ENCODE measurements around the gene LARP4B.
A peak's percentile ranks its signal among the peaks of the same experiment; 100 is the strongest.

LARP4B gene

GRCh38 chr10:923844-924523, 7.5 kb downstream of the LARP4B start:
- no peak for DNase-seq
- peak overlapping the region; percentile 37 for H3K27ac Mint-ChIP-seq
- no peak overlapping the region for H3K4me3 Mint-ChIP-seq
- no peaks in the 10 kb centered on the region for H3K27me3 Mint-ChIP-seq
- H3K4me1 Mint-ChIP-seq (ENCODE audit: low read depth): peaks cover 68% of the 10 kb centered on the region
- peaks cover 82% of the 10 kb centered on the region for H3K36me3 Mint-ChIP-seq (ENCODE audit: low read depth)
- H3K9me3 Mint-ChIP-seq: no peaks in the 10 kb centered on the region

GRCh38 chr10:921471-922414, 9.8 kb downstream of the LARP4B start:
- no peak for DNase-seq

GRCh38 chr10:920450-920849, 11.1 kb downstream of the LARP4B start:
- H3K4me1 Mint-ChIP-seq (ENCODE audit: low read depth): peaks cover 51% of the 10 kb centered on the region

More at GRCh38 chr10:921471-922414, 9.8 kb downstream of the LARP4B start:
- H3K27me3 Mint-ChIP-seq: no peaks in the 10 kb centered on the region
- H3K27ac Mint-ChIP-seq: peak overlapping the region; percentile 44
- H3K36me3 Mint-ChIP-seq (ENCODE audit: low read depth): peaks cover 79% of the 10 kb centered on the region
- peaks cover 57% of the 10 kb centered on the region for H3K4me1 Mint-ChIP-seq (ENCODE audit: low read depth)
- H3K9me3 Mint-ChIP-seq: no peaks in the 10 kb centered on the region
- no peak overlapping the region for H3K4me3 Mint-ChIP-seq

GRCh38 chr10:919481-919880, 12.0 kb downstream of the LARP4B start:
- peaks cover 74% of the 10 kb centered on the region for H3K36me3 Mint-ChIP-seq (ENCODE audit: low read depth)
- no peak for DNase-seq
- no peaks in the 10 kb centered on the region for H3K27me3 Mint-ChIP-seq
- H3K27ac Mint-ChIP-seq: no peak overlapping the region
- H3K9me3 Mint-ChIP-seq: no peaks in the 10 kb centered on the region
- H3K4me3 Mint-ChIP-seq: no peak overlapping the region
- peaks cover 47% of the 10 kb centered on the region for H3K4me1 Mint-ChIP-seq (ENCODE audit: low read depth)

More at GRCh38 chr10:920450-920849, 11.1 kb downstream of the LARP4B start:
- no peak for DNase-seq
- Mint-ChIP-seq H3K9me3 (no peaks in the 10 kb centered on the region), H3K27ac (no peak overlapping the region), H3K27me3 (no peaks in the 10 kb centered on the region), H3K36me3 (ENCODE audit: low read depth) (peaks cover 78% of the 10 kb centered on the region), H3K4me3 (no peak overlapping the region)

- no peaks in the 10 kb centered on the region for H3K9me3 Mint-ChIP-seq
- H3K4me3 Mint-ChIP-seq: no peak overlapping the region
- no peak overlapping the region for H3K27ac Mint-ChIP-seq
- peaks cover 72% of the 10 kb centered on the region for H3K36me3 Mint-ChIP-seq (ENCODE audit: low read depth)
- no peak for DNase-seq
- peaks cover 39% of the 10 kb centered on the region for H3K4me1 Mint-ChIP-seq (ENCODE audit: low read depth)
- H3K27me3 Mint-ChIP-seq: no peaks in the 10 kb centered on the region
These were observed 13.5 kb downstream of the LARP4B start for GRCh38 chr10:917999-918398.

GRCh38 chr10:917416-917720, 14.1 kb downstream of the LARP4B start:
- no peaks in the 10 kb centered on the region for H3K27me3 Mint-ChIP-seq
- H3K4me1 Mint-ChIP-seq (ENCODE audit: low read depth): peaks cover 37% of the 10 kb centered on the region
- no peak overlapping the region for H3K4me3 Mint-ChIP-seq
- no peak for DNase-seq
- no peaks in the 10 kb centered on the region for H3K9me3 Mint-ChIP-seq
- H3K36me3 Mint-ChIP-seq (ENCODE audit: low read depth): peaks cover 72% of the 10 kb centered on the region
- H3K27ac Mint-ChIP-seq: no peak overlapping the region

GRCh38 chr10:916716-917415, 14.6 kb downstream of the LARP4B start:
- Mint-ChIP-seq H3K36me3 (ENCODE audit: low read depth) (peaks cover 72% of the 10 kb centered on the region), H3K4me1 (ENCODE audit: low read depth) (peaks cover 34% of the 10 kb centered on the region), H3K27ac (no peak overlapping the region), H3K27me3 (no peaks in the 10 kb centered on the region), H3K4me3 (no peak overlapping the region), H3K9me3 (no peaks in the 10 kb centered on the region)
- no peak for DNase-seq

- Mint-ChIP-seq H3K27ac (peak overlapping the region; percentile 1), H3K4me1 (ENCODE audit: low read depth) (peaks cover 32% of the 10 kb centered on the region), H3K27me3 (no peaks in the 10 kb centered on the region), H3K9me3 (no peaks in the 10 kb centered on the region), H3K36me3 (ENCODE audit: low read depth) (peaks cover 86% of the 10 kb centered on the region), H3K4me3 (no peak overlapping the region)
- no peak for DNase-seq
These were observed 21.7 kb downstream of the LARP4B start for GRCh38 chr10:909831-910230.

- DNase-seq: no peak
- Mint-ChIP-seq H3K27me3 (no peaks in the 10 kb centered on the region), H3K9me3 (no peaks in the 10 kb centered on the region), H3K4me3 (no peak overlapping the region), H3K27ac (peak overlapping the region; percentile 65), H3K4me1 (ENCODE audit: low read depth) (peaks cover 56% of the 10 kb centered on the region), H3K36me3 (ENCODE audit: low read depth) (peaks cover 92% of the 10 kb centered on the region)
These were observed 25.5 kb downstream of the LARP4B start for GRCh38 chr10:905972-906371.

- Mint-ChIP-seq H3K4me3 (no peak overlapping the region), H3K27ac (peak overlapping the region; percentile 65), H3K36me3 (ENCODE audit: low read depth) (peaks cover 88% of the 10 kb centered on the region), H3K4me1 (ENCODE audit: low read depth) (peaks cover 56% of the 10 kb centered on the region), H3K9me3 (no peaks in the 10 kb centered on the region), H3K27me3 (no peaks in the 10 kb centered on the region)
- DNase-seq: no peak
These were observed 26.0 kb downstream of the LARP4B start for GRCh38 chr10:905503-905902.

- H3K27me3 Mint-ChIP-seq: no peaks in the 10 kb centered on the region
- no peak for DNase-seq
- H3K27ac Mint-ChIP-seq: no peak overlapping the region
- no peaks in the 10 kb centered on the region for H3K9me3 Mint-ChIP-seq
- peaks cover 63% of the 10 kb centered on the region for H3K4me1 Mint-ChIP-seq (ENCODE audit: low read depth)
- H3K36me3 Mint-ChIP-seq (ENCODE audit: low read depth): peaks cover 82% of the 10 kb centered on the region
- H3K4me3 Mint-ChIP-seq: no peak overlapping the region
These were observed 27.1 kb downstream of the LARP4B start for GRCh38 chr10:904403-904802.

GRCh38 chr10:898141-898540, 33.4 kb downstream of the LARP4B start:
- Mint-ChIP-seq H3K4me1 (ENCODE audit: low read depth) (peaks cover 60% of the 10 kb centered on the region), H3K27me3 (no peaks in the 10 kb centered on the region), H3K36me3 (ENCODE audit: low read depth) (peaks cover 37% of the 10 kb centered on the region), H3K9me3 (no peaks in the 10 kb centered on the region), H3K27ac (no peak overlapping the region), H3K4me3 (no peak overlapping the region)
- no peak for DNase-seq

GRCh38 chr10:896982-897381, 34.5 kb downstream of the LARP4B start:
- no peaks in the 10 kb centered on the region for H3K27me3 Mint-ChIP-seq
- peaks cover 56% of the 10 kb centered on the region for H3K4me1 Mint-ChIP-seq (ENCODE audit: low read depth)
- DNase-seq: no peak
- no peak overlapping the region for H3K4me3 Mint-ChIP-seq
- peaks cover 28% of the 10 kb centered on the region for H3K36me3 Mint-ChIP-seq (ENCODE audit: low read depth)
- H3K27ac Mint-ChIP-seq: no peak overlapping the region
- H3K9me3 Mint-ChIP-seq: no peaks in the 10 kb centered on the region

- Mint-ChIP-seq H3K36me3 (ENCODE audit: low read depth) (peaks cover 22% of the 10 kb centered on the region), H3K27me3 (no peaks in the 10 kb centered on the region), H3K4me3 (no peak overlapping the region), H3K4me1 (ENCODE audit: low read depth) (peaks cover 55% of the 10 kb centered on the region), H3K27ac (no peak overlapping the region), H3K9me3 (no peaks in the 10 kb centered on the region)
- DNase-seq: no peak
These were observed 36.2 kb downstream of the LARP4B start for GRCh38 chr10:895324-895723.

Measured in activated T-cell treated with anti-CD3 and anti-CD28 coated beads, Interleukin-2, amount 50 U/mL, for 24 hours (primary cell).